SK-N-SH treated with all-trans-retinoic acid at 6 μM for 48 hours (cell line): ENCODE results near the gene EZR.
A peak's percentile ranks its signal among the peaks of the same experiment; 100 is the strongest.

Experiments
- ATAC-seq: fragments of 200-7000 bp; cut with Tn5 transposase; 3 replicates; pipeline ENCODE4 v1.9.1; 2020; ENCODE audit warnings: mild to moderate bottlenecking, moderate library complexity
- BACH2 ChIP-seq: fragments of 250-450 bp; sonication (Bioruptor Pico); IDR thresholded peaks from 2 replicates; pipeline ENCODE4 v1.9.0; 2021; ENCODE audit warnings: mild to moderate bottlenecking, borderline replicate concordance
- CREB5 ChIP-seq: fragments of 250-450 bp; sonication (Bioruptor Pico); IDR thresholded peaks from 2 replicates; pipeline ENCODE4 v1.5.1; 2020; ENCODE audit warnings: low read depth, mild to moderate bottlenecking, moderate library complexity
- CSDC2 ChIP-seq: fragments of 250-450 bp; sonication (Bioruptor Pico); IDR thresholded peaks from 2 replicates; pipeline ENCODE4 v1.5.0; 2020; ENCODE audit warnings: mild to moderate bottlenecking, moderate library complexity
- ESRRG ChIP-seq: fragments of 250-450 bp; sonication (Bioruptor Pico); IDR thresholded peaks from 2 replicates; pipeline ENCODE4 v1.6.1; 2021; ENCODE audit warnings: mild to moderate bottlenecking
- GLIS3 ChIP-seq: fragments of 250-450 bp; sonication (Bioruptor Pico); IDR thresholded peaks from 2 replicates; pipeline ENCODE4 v1.5.0; 2020; ENCODE audit warnings: mild to moderate bottlenecking, moderate library complexity
- ISL1 ChIP-seq: fragments of 250-450 bp; sonication (Bioruptor Pico); IDR thresholded peaks from 2 replicates; pipeline ENCODE4 v2.1.2; 2022; ENCODE audit warnings: mild to moderate bottlenecking, moderate library complexity
- OSR1 ChIP-seq: fragments of 250-450 bp; sonication (Bioruptor Pico); IDR thresholded peaks from 2 replicates; pipeline ENCODE4 v1.8.0; 2022; ENCODE audit warnings: moderate library complexity, mild to moderate bottlenecking, inconsistent platforms
- PATZ1 ChIP-seq: fragments of 250-450 bp; sonication (Bioruptor Pico); IDR thresholded peaks from 2 replicates; pipeline ENCODE4 v1.8.0; 2020; ENCODE audit warnings: mild to moderate bottlenecking, moderate library complexity, borderline replicate concordance
- PPARA ChIP-seq: fragments of 250-450 bp; sonication (Bioruptor Pico); IDR thresholded peaks from 2 replicates; pipeline ENCODE4 v1.5.0; 2020; ENCODE audit warnings: mild to moderate bottlenecking, borderline replicate concordance
- SNAI2 ChIP-seq: fragments of 250-450 bp; sonication (Bioruptor Pico); IDR thresholded peaks from 2 replicates; pipeline ENCODE4 v1.5.0; 2020; ENCODE audit warnings: mild to moderate bottlenecking, moderate library complexity
- TCF4 ChIP-seq: fragments of 250-450 bp; sonication (Bioruptor Pico); IDR thresholded peaks from 2 replicates; pipeline ENCODE4 v1.8.0; 2021; ENCODE audit warnings: mild to moderate bottlenecking, moderate library complexity, borderline replicate concordance
- TOX ChIP-seq: fragments of 250-450 bp; sonication (Bioruptor Pico); IDR thresholded peaks from 2 replicates; pipeline ENCODE4 v1.8.0; 2021; ENCODE audit warnings: mild to moderate bottlenecking, moderate library complexity, borderline replicate concordance
- ZC3H10 ChIP-seq: fragments of 250-450 bp; sonication (Bioruptor Pico); IDR thresholded peaks from 2 replicates; pipeline ENCODE4 v1.5.1; 2021; ENCODE audit warnings: mild to moderate bottlenecking, moderate library complexity
- ZFP3 ChIP-seq: fragments of 250-450 bp; sonication (Bioruptor Pico); IDR thresholded peaks from 2 replicates; pipeline ENCODE4 v1.5.0; 2020; ENCODE audit warnings: mild to moderate bottlenecking, moderate library complexity
- ZFP30 ChIP-seq: fragments of 450-650 bp; formaldehyde crosslinking; IDR thresholded peaks from 2 replicates; pipeline ENCODE4 v1.5.0; 2022; ENCODE audit warnings: mild to moderate bottlenecking, moderate library complexity
- ZNF70 ChIP-seq: fragments of 450-650 bp; formaldehyde crosslinking; IDR thresholded peaks from 2 replicates; pipeline ENCODE4 v1.5.0; 2020; ENCODE audit warnings: mild to moderate bottlenecking, moderate library complexity
- ZNF8 ChIP-seq: fragments of 450-650 bp; formaldehyde crosslinking; IDR thresholded peaks from 2 replicates; pipeline ENCODE4 v1.5.0; 2020; ENCODE audit warnings: mild to moderate bottlenecking, moderate library complexity
- TF ChIP-seq, protein P1 (sequence below): fragments of 250-450 bp; sonication (Bioruptor Pico); IDR thresholded peaks from 2 replicates; pipeline ENCODE4 v1.5.1; 2021; ENCODE audit warnings: mild to moderate bottlenecking, moderate library complexity
- TF ChIP-seq, protein P2 (sequence below): fragments of 250-450 bp; sonication (Bioruptor Pico); IDR thresholded peaks from 2 replicates; pipeline ENCODE4 v1.8.0; 2021; ENCODE audit warnings: low read depth, mild to moderate bottlenecking, moderate library complexity, borderline replicate concordance

EZR gene

DNA sequence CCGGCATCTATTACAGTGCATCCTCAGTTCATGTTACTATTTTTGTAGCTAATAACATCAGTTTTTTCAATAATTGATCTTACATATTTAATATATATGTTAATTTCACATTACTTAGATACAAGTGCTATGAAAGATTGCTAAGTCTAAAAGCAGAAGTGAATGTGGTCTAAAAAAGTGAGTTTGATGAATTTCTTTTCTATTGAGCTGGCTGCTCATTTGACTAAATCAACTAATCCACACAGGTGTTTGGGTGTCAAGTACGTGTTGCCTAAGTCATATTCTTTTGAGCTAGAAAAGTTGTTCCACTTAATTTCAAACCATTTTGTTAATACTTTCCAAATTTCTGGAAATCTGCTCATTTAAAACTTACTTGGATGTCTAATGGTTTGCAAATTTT, 46.6 kb upstream of the EZR start (continued):
- TF ChIP-seq, protein P1, sequence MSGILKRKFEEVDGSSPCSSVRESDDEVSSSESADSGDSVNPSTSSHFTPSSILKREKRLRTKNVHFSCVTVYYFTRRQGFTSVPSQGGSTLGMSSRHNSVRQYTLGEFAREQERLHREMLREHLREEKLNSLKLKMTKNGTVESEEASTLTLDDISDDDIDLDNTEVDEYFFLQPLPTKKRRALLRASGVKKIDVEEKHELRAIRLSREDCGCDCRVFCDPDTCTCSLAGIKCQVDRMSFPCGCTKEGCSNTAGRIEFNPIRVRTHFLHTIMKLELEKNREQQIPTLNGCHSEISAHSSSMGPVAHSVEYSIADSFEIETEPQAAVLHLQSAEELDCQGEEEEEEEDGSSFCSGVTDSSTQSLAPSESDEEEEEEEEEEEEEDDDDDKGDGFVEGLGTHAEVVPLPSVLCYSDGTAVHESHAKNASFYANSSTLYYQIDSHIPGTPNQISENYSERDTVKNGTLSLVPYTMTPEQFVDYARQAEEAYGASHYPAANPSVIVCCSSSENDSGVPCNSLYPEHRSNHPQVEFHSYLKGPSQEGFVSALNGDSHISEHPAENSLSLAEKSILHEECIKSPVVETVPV (CRISPR knock-in tag), result no peak
- TF ChIP-seq SNAI2 (CRISPR knock-in tag), result no peak

DNA sequence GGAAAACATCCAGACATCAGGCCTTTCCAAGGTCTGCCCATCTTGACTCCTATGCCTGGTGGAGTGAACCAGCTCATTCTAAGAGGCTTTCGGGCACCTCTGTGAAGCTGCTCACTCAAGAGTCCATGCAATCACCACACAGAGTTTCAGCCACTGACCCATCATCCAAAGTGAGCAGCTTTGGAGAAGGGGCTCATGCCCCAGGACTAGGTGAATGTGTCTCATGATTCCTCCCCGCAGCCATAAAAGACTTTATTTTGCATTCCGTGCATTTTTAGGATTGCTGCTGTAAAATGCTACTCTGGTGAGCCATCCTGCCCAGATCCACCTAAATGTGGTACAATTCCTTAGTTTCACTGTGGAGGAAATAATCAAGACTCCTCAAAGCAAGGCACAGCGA, 44.5 kb upstream of the EZR start:
- no peak for TF ChIP-seq BACH2 (CRISPR knock-in tag)
- no peak for TF ChIP-seq ZNF8 (CRISPR knock-in tag)
- TF ChIP-seq GLIS3 (CRISPR knock-in tag), result no peak
- TF ChIP-seq TCF4, result no peak
- no peak for TF ChIP-seq TOX (CRISPR knock-in tag)
- TF ChIP-seq OSR1, result no peak
- no peak for TF ChIP-seq ISL1 (CRISPR knock-in tag)
- TF ChIP-seq PATZ1 (CRISPR knock-in tag), result no peak
- TF ChIP-seq CSDC2, result no peak
- TF ChIP-seq ZFP30 (CRISPR knock-in tag), result no peak
- TF ChIP-seq PPARA (CRISPR knock-in tag), result no peak
- no peak for TF ChIP-seq ZC3H10
- TF ChIP-seq ZFP3 (CRISPR knock-in tag), result no peak
- TF ChIP-seq SNAI2 (CRISPR knock-in tag), result no peak
- TF ChIP-seq CREB5 (CRISPR knock-in tag), result no peak
- TF ChIP-seq ZNF70 (CRISPR knock-in tag), result no peak
- TF ChIP-seq, protein P2, sequence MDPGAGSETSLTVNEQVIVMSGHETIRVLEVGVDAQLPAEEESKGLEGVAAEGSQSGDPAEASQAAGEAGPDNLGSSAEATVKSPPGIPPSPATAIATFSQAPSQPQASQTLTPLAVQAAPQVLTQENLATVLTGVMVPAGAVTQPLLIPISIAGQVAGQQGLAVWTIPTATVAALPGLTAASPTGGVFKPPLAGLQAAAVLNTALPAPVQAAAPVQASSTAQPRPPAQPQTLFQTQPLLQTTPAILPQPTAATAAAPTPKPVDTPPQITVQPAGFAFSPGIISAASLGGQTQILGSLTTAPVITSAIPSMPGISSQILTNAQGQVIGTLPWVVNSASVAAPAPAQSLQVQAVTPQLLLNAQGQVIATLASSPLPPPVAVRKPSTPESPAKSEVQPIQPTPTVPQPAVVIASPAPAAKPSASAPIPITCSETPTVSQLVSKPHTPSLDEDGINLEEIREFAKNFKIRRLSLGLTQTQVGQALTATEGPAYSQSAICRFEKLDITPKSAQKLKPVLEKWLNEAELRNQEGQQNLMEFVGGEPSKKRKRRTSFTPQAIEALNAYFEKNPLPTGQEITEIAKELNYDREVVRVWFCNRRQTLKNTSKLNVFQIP (CRISPR knock-in tag), result no peak
- TF ChIP-seq, protein P1 (CRISPR knock-in tag), result no peak
- TF ChIP-seq ESRRG (CRISPR knock-in tag), result no peak
- TF ChIP-seq, all 23 proteins: peak for 0
- peak; percentile 78 for ATAC-seq

DNA sequence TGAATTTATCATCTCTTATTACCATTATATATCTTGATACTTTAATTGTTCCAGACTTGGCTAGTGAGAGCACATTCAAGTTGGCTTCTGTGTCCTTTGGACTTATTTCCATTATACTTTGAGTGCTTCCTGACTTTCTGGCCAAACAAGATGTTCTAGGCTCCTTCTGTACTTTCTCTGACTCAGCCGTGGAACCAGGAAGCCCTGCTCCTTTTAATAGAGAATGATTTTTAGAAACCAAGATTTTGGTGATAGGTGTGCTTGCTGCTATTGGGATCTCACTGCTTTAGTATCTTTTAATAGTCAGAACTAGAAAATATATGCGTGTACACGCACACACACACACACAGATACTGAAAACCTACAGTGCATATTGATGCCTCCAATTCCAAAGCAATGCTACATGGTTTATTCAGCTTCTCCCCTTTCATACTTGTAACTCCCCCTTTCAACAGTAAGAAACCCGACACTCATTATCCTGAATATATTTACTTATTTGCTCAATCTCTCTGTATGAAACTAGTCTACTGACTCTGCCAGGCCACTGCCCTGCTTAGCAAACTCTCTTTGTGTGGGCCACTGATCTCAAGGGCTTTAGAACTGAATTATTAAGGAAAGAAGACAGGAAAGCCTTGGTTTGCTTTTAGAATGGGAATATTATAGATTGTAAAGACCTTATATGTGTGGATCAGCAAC, 42.7 kb upstream of the EZR start:
- no peak for ATAC-seq
- no peak for TF ChIP-seq PATZ1 (CRISPR knock-in tag)
- TF ChIP-seq SNAI2 (CRISPR knock-in tag), result no peak
- TF ChIP-seq, protein P2 (CRISPR knock-in tag), result no peak
- TF ChIP-seq TCF4, result no peak
- no peak for TF ChIP-seq CSDC2
- no peak for TF ChIP-seq ESRRG (CRISPR knock-in tag)
- no peak for TF ChIP-seq ZNF8 (CRISPR knock-in tag)
- TF ChIP-seq CREB5 (CRISPR knock-in tag), result no peak
- TF ChIP-seq ZFP30 (CRISPR knock-in tag), result no peak
- TF ChIP-seq ISL1 (CRISPR knock-in tag), result no peak
- TF ChIP-seq, protein P1 (CRISPR knock-in tag), result no peak
- TF ChIP-seq, all 23 proteins: peak for 0
